H1 (cell line): ENCODE measurements around the gene CD72.
"Not testable (repeated sequence)": the region's sequence is repeated elsewhere in the genome, so short reads cannot be mapped to it uniquely, and the experiment has no call there.

ENCODE experiments used
- CBX5 ChIP-seq: fragments of 300-800, 300-1000 bp; sonication (generic); IDR thresholded peaks from 2 replicates; pipeline ENCODE4 v1.7.1; 2016; ENCODE audit warnings: antibody characterized with exemption, low read length, low read depth
- EP300 ChIP-seq, 2 experiments: IDR thresholded peaks; 1 replicate in 1 of 2; 2 replicates in 1 of 2; pipeline ENCODE4 v1.6.1; 2011 to 2012; ENCODE audit warnings: low read depth in 2 of 2, low read length in 2 of 2, mild to moderate bottlenecking in 2 of 2, borderline replicate concordance in 1 of 2, inconsistent platforms in 1 of 2, moderate library complexity in 1 of 2
- SIN3A ChIP-seq, 2 experiments: IDR thresholded peaks in 1 of 2; conservative IDR thresholded peaks in 1 of 2; 2 replicates each; pipeline ENCODE4 v1.6.1; 2011 to 2012; ENCODE audit warnings: low read length in 2 of 2, improper control_type of control experiment in 1 of 2, low read depth in 1 of 2, mild to moderate bottlenecking in 1 of 2
- SP1 ChIP-seq: IDR thresholded peaks from 2 replicates; pipeline ENCODE4 v1.6.1; 2011; ENCODE audit warnings: low read depth, low read length
- TF ChIP-seq, protein P1 (sequence below), 3 experiments: IDR thresholded peaks; 1 replicate in 2 of 3; 2 replicates in 1 of 3; pipeline versions ENCODE4 v1.5.1 to v1.6.1; 2011; ENCODE audit warnings: low read length in 3 of 3, mild to moderate bottlenecking in 3 of 3, inconsistent platforms in 2 of 3, low read depth in 1 of 3, moderate library complexity in 1 of 3; ENCODE audit not compliant: insufficient read depth in 1 of 3; ENCODE audit errors: control extremely low read depth in 1 of 3

DNA sequence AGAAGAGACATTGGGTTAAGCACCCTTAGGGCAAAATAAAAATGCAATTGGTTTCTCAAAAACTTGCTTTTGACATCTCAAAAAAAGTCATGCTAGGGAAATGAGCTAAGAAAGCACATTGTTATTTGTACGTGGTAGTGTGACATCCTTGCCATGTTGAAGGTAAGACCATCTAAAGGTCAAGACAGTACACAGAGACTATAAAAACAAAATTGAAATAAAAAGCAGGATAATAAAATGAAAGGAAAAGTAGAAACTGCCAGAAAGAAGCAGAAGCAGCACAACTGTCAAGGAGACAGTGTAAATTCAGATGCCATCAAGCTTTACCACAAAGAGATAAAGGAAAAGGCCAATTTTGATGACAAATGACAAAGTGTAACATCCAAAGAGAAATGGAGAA lies 21.0 kb upstream of the CD72 start:
- TF ChIP-seq EP300 (IDR thresholded peaks at IDR 0.05; ENCODE audit: borderline replicate concordance in 1 of 2, low read depth in 2 of 2, low read length in 2 of 2); SIN3A (conservative IDR thresholded peaks at IDR 0.05 in 1 of 2, IDR thresholded peaks at IDR 0.05 in 1 of 2; ENCODE audit: low read depth in 1 of 2, low read length in 2 of 2); CBX5; SP1: not testable (repeated sequence)
- TF ChIP-seq, protein P1, sequence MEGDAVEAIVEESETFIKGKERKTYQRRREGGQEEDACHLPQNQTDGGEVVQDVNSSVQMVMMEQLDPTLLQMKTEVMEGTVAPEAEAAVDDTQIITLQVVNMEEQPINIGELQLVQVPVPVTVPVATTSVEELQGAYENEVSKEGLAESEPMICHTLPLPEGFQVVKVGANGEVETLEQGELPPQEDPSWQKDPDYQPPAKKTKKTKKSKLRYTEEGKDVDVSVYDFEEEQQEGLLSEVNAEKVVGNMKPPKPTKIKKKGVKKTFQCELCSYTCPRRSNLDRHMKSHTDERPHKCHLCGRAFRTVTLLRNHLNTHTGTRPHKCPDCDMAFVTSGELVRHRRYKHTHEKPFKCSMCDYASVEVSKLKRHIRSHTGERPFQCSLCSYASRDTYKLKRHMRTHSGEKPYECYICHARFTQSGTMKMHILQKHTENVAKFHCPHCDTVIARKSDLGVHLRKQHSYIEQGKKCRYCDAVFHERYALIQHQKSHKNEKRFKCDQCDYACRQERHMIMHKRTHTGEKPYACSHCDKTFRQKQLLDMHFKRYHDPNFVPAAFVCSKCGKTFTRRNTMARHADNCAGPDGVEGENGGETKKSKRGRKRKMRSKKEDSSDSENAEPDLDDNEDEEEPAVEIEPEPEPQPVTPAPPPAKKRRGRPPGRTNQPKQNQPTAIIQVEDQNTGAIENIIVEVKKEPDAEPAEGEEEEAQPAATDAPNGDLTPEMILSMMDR (IDR thresholded peaks at IDR 0.05; ENCODE audit: control extremely low read depth in 1 of 3, insufficient read depth in 1 of 3, low read depth in 1 of 3, low read length in 3 of 3) = not testable (repeated sequence)
